ENCODE data around the gene NAA25.

NAA25 gene

GRCh38 chr12:112133418-112133817 is 24.8 kb upstream of the NAA25 start:
- Histone ChIP-seq H3K4me3 (ENCODE audit: insufficient read depth, low read length, poor library complexity, severe bottlenecking) (no peak overlapping the region), H3K27ac (ENCODE audit: low read depth, low read length) (no peak overlapping the region), H3K9me3 (ENCODE audit: insufficient read depth, low read length) (no peaks in the 10 kb centered on the region), H4K20me1 (ENCODE audit: low read depth, low read length) (peaks cover 8% of the 10 kb centered on the region; the same call in 1 of the 2 replicates), H3F3A (ENCODE audit: insufficient read depth) (peaks cover 13% of the 10 kb centered on the region; the same call in 1 of the 2 replicates), H3K27me3 (ENCODE audit: low read length) (no peaks in the 10 kb centered on the region), H3K4me2 (ENCODE audit: low read depth, low read length, poor library complexity, severe bottlenecking) (no peak overlapping the region), H3K9me2 (replicated peaks; ENCODE audit: insufficient read depth, low read length) (no peaks in the 10 kb centered on the region), H3K36me3 (ENCODE audit: low read length) (peaks cover 7% of the 10 kb centered on the region; the same call in 1 of the 2 replicates), H2AFZ (ENCODE audit: low read depth, low read length, severe bottlenecking) (no peak overlapping the region), H3K9ac (ENCODE audit: low read length) (no peak overlapping the region), H3K79me2 (ENCODE audit: insufficient read depth, low read length) (peaks cover 11% of the 10 kb centered on the region; the same call in 1 of the 2 replicates)
- TF ChIP-seq EZH2phosphoT487 (conservative IDR thresholded peaks at IDR 0.05; ENCODE audit: low read length), result no peak
- TF ChIP-seq CTCF (IDR thresholded peaks at IDR 0.05; ENCODE audit: insufficient read depth, low read length, poor library complexity, severe bottlenecking), result no peak

- no peak overlapping the region for H3K27ac ChIP-seq (ENCODE audit: low read depth, low read length)
- H3K36me3 ChIP-seq (ENCODE audit: low read length), result peaks cover 7% of the 10 kb centered on the region; the same call in 1 of the 2 replicates
- no peak overlapping the region for H2AFZ ChIP-seq (ENCODE audit: low read depth, low read length, severe bottlenecking)
- peaks cover 8% of the 10 kb centered on the region for H4K20me1 ChIP-seq (ENCODE audit: low read depth, low read length)
- peaks cover 19% of the 10 kb centered on the region; the same call in 1 of the 2 replicates for H3K79me2 ChIP-seq (ENCODE audit: insufficient read depth, low read length)
- no peaks in the 10 kb centered on the region for H3K27me3 ChIP-seq (ENCODE audit: low read length)
- TF ChIP-seq EZH2phosphoT487 (conservative IDR thresholded peaks at IDR 0.05; ENCODE audit: low read length) (no peak), CTCF (IDR thresholded peaks at IDR 0.05; ENCODE audit: insufficient read depth, low read length, poor library complexity, severe bottlenecking) (no peak)
- H3K4me2 ChIP-seq (ENCODE audit: low read depth, low read length, poor library complexity, severe bottlenecking), result no peak overlapping the region
- H3K9me3 ChIP-seq (ENCODE audit: insufficient read depth, low read length), result no peaks in the 10 kb centered on the region
- no peaks in the 10 kb centered on the region for H3K9me2 ChIP-seq (replicated peaks; ENCODE audit: insufficient read depth, low read length)
- H3K4me3 ChIP-seq (ENCODE audit: insufficient read depth, low read length, poor library complexity, severe bottlenecking), result no peak overlapping the region
- peaks cover 13% of the 10 kb centered on the region; the same call in 1 of the 2 replicates for H3F3A ChIP-seq (ENCODE audit: insufficient read depth)
- no peak overlapping the region for H3K9ac ChIP-seq (ENCODE audit: low read length)
Observed at GRCh38 chr12:112131686-112132085, 23.1 kb upstream of the NAA25 start.

GRCh38 chr12:112130441-112130998 is 21.9 kb upstream of the NAA25 start:
- Histone ChIP-seq H3K9me3 (ENCODE audit: insufficient read depth, low read length) (no peaks in the 10 kb centered on the region), H3K9ac (ENCODE audit: low read length) (no peak overlapping the region), H3F3A (ENCODE audit: insufficient read depth) (peaks cover 13% of the 10 kb centered on the region; the same call in 1 of the 2 replicates), H4K20me1 (ENCODE audit: low read depth, low read length) (peaks cover 8% of the 10 kb centered on the region), H2AFZ (ENCODE audit: low read depth, low read length, severe bottlenecking) (no peak overlapping the region), H3K36me3 (ENCODE audit: low read length) (peaks cover 7% of the 10 kb centered on the region; the same call in 1 of the 2 replicates), H3K79me2 (ENCODE audit: insufficient read depth, low read length) (peaks cover 28% of the 10 kb centered on the region), H3K4me3 (ENCODE audit: insufficient read depth, low read length, poor library complexity, severe bottlenecking) (no peak overlapping the region), H3K4me2 (ENCODE audit: low read depth, low read length, poor library complexity, severe bottlenecking) (peak overlapping the region; percentile 45), H3K9me2 (replicated peaks; ENCODE audit: insufficient read depth, low read length) (no peaks in the 10 kb centered on the region), H3K27ac (ENCODE audit: low read depth, low read length) (peak overlapping the region; percentile 52), H3K27me3 (ENCODE audit: low read length) (no peaks in the 10 kb centered on the region)
- TF ChIP-seq EZH2phosphoT487 (conservative IDR thresholded peaks at IDR 0.05; ENCODE audit: low read length) (no peak), CTCF (IDR thresholded peaks at IDR 0.05; ENCODE audit: insufficient read depth, low read length, poor library complexity, severe bottlenecking) (no peak)
